H1 (cell line): ENCODE measurements around the gene LOX.

Experiments used
- BRCA1 ChIP-seq: IDR thresholded peaks from 2 replicates; pipeline ENCODE4 v1.6.1; 2012; ENCODE audit warnings: low read depth, low read length, improper control_type of control experiment
- CHD2 ChIP-seq: IDR thresholded peaks from 2 replicates; pipeline ENCODE4 v1.6.1; 2012; ENCODE audit warnings: low read length, improper control_type of control experiment
- JUND ChIP-seq: IDR thresholded peaks from 2 replicates; pipeline ENCODE4 v1.6.1; 2011; ENCODE audit warnings: mild to moderate bottlenecking, improper control_type of control experiment, low read length
- POLR2AphosphoS5 ChIP-seq: IDR thresholded peaks from 2 replicates; pipeline ENCODE4 v1.6.1; 2011; ENCODE audit warnings: low read depth, low read length
- SIN3A ChIP-seq, 2 experiments: IDR thresholded peaks in 1 of 2; conservative IDR thresholded peaks in 1 of 2; 2 replicates each; pipeline ENCODE4 v1.6.1; 2011 to 2012; ENCODE audit warnings: low read length in 2 of 2, improper control_type of control experiment in 1 of 2, low read depth in 1 of 2, mild to moderate bottlenecking in 1 of 2
- TF ChIP-seq, protein P1 (sequence below), 3 experiments: IDR thresholded peaks; 1 replicate in 2 of 3; 2 replicates in 1 of 3; pipeline versions ENCODE4 v1.5.1 to v1.6.1; 2011; ENCODE audit warnings: low read length in 3 of 3, mild to moderate bottlenecking in 3 of 3, inconsistent platforms in 2 of 3, low read depth in 1 of 3, moderate library complexity in 1 of 3; ENCODE audit not compliant: insufficient read depth in 1 of 3; ENCODE audit errors: control extremely low read depth in 1 of 3

DNA sequence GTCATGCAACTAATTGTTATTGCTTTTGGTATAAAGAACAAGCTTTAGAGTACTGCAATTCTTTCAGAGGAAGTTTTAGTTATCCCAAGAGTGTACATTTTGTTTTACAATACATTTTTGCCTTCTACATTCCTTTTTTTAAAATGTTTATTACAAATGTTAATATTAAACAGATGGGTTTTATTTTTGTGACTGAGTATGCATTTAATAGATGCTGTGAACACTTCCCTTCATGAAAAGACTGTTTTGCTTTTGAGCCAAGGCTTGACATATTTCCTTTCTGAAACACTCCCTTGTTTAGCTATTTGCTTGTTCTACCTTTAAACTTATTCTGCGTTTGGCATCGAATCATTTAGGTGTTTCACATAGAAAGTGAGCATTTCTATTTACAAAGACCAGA is 36.4 kb upstream of the LOX start:
- TF ChIP-seq, protein P1, sequence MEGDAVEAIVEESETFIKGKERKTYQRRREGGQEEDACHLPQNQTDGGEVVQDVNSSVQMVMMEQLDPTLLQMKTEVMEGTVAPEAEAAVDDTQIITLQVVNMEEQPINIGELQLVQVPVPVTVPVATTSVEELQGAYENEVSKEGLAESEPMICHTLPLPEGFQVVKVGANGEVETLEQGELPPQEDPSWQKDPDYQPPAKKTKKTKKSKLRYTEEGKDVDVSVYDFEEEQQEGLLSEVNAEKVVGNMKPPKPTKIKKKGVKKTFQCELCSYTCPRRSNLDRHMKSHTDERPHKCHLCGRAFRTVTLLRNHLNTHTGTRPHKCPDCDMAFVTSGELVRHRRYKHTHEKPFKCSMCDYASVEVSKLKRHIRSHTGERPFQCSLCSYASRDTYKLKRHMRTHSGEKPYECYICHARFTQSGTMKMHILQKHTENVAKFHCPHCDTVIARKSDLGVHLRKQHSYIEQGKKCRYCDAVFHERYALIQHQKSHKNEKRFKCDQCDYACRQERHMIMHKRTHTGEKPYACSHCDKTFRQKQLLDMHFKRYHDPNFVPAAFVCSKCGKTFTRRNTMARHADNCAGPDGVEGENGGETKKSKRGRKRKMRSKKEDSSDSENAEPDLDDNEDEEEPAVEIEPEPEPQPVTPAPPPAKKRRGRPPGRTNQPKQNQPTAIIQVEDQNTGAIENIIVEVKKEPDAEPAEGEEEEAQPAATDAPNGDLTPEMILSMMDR (IDR thresholded peaks at IDR 0.05; ENCODE audit: control extremely low read depth in 1 of 3, insufficient read depth in 1 of 3, low read depth in 1 of 3, low read length in 3 of 3), result no peak
- TF ChIP-seq BRCA1 (no peak), CHD2 (no peak), POLR2AphosphoS5 (no peak), JUND (no peak), SIN3A (conservative IDR thresholded peaks at IDR 0.05 in 1 of 2, IDR thresholded peaks at IDR 0.05 in 1 of 2; ENCODE audit: low read depth in 1 of 2, low read length in 2 of 2) (no peak)
